GM19351 (cell line): ENCODE data around the gene TEX22.

Source experiments
- ATAC-seq: cut with Tn5 transposase; IDR thresholded peaks from one replicate; pipeline ENCODE4 v1.9.1; 2021; ENCODE audit warnings: mild to moderate bottlenecking, moderate library complexity; ENCODE audit not compliant: unreplicated experiment

The TEX22 gene

GRCh38 chr14:105384041-105384557 is 14.2 kb upstream of the TEX22 start:
- ATAC-seq, result no peak

- ATAC-seq, result no peak
These were observed 13.6 kb upstream of the TEX22 start for GRCh38 chr14:105384605-105385321.

- no peak for ATAC-seq
These were observed 13.1 kb upstream of the TEX22 start for GRCh38 chr14:105385322-105385637.

- no peak for ATAC-seq
These were observed 12.5 kb upstream of the TEX22 start for GRCh38 chr14:105385698-105386365.

- ATAC-seq, result no peak
These were observed 11.5 kb upstream of the TEX22 start for GRCh38 chr14:105386581-105387529.

GRCh38 chr14:105387530-105387922 is 10.8 kb upstream of the TEX22 start:
- ATAC-seq, result no peak

- no peak for ATAC-seq
These were observed 10.0 kb upstream of the TEX22 start for GRCh38 chr14:105388110-105388951.

- ATAC-seq, result no peak
These were observed 9.4 kb upstream of the TEX22 start for GRCh38 chr14:105388976-105389375.

- no peak for ATAC-seq
These were observed 8.8 kb upstream of the TEX22 start for GRCh38 chr14:105389534-105389933.

GRCh38 chr14:105389976-105390848 is 8.1 kb upstream of the TEX22 start:
- ATAC-seq, result no peak

GRCh38 chr14:105390849-105391500 is 7.4 kb upstream of the TEX22 start:
- no peak for ATAC-seq

GRCh38 chr14:105391541-105391940 is 6.8 kb upstream of the TEX22 start:
- no peak for ATAC-seq

GRCh38 chr14:105392131-105393090 is 5.9 kb upstream of the TEX22 start:
- no peak for ATAC-seq

GRCh38 chr14:105393151-105393550 is 5.2 kb upstream of the TEX22 start:
- no peak for ATAC-seq

GRCh38 chr14:105394714-105395537 is 3.4 kb upstream of the TEX22 start:
- ATAC-seq, result no peak

GRCh38 chr14:105395538-105395854 is 2.8 kb upstream of the TEX22 start:
- no peak for ATAC-seq

- ATAC-seq, result no peak
These were observed 897 bp upstream of the TEX22 start for GRCh38 chr14:105397350-105397931.
